ENCODE results near the gene ROR1.

The ROR1 gene

GRCh38 chr1:64038965-64039364, 265.1 kb downstream of the ROR1 start:
- no peak for DNase-seq

GRCh38 chr1:64039390-64039926, 265.6 kb downstream of the ROR1 start:
- no peak for DNase-seq

DNA sequence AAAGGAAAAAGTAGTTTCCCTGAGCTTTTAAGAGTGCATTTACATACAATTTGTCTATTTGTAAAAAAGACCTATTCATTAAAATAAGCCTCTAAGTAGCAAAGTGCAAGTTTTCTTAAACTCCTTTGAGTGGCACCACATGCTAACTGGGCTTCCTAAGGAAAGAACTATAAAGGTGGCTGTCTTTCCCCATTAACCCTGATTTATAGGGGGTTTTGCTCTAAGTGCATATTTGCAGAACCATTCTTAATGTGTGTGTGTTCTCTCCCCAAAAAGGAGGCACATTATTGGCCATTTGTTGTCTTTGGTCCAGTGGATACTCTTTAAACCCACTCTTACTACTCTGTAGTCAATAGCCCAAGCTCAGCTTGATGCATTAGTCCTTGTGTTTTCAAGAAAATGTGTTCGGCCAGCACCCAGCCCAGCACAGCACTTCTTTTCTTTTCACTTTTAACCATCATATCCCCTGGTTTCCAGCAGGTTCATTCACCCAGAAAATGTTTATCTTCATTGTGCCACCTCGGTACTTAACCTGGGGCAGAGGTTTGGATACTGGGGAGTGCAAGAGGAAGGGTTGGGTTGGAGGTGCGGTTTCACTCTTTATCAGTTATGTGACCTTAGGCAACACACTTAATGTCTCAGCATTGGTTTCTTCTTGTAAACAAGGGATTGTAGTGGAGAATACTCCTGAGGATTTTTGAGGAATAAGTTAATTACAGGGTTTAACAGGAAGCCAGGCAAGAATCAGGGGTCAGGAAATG, 267.7 kb downstream of the ROR1 start:
- DNase-seq = no peak

DNA sequence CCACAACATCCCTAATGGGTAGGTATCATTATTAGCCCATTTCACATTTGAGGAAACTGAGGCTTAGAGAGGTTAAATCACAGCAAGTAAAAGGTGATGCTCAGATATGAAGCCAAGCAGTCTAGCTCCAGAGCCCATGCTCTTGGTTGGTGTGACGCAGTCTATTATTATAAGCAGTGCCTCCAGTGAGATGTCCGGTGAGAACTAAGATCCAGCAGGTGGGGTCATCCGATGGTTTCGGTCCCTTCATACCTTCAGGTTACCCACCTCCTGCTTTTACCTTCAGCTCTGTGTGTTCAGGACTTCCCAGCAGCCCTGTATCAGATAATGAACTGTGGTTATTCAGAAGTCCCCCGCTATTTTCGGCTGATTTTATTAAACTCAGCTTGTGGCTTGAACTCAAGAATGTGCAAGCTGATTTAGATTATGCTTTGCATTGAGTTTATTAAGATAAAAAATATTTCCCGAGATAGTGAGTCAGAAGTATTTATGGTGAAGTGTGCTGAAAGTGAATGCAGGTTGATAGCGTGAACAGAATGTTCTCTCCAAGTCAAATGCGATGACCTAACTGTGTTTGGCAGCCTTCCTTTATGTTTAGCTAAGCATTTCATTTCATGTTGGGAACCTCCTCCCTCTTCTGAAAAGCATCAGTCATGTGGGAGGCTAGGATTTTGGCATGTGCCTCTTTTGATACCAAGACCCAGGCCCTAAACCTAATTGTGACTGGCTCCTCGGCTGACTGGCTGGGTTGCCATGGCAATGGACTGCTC, 268.7 kb downstream of the ROR1 start:
- DNase-seq = no peak

GRCh38 chr1:64043288-64043687, 269.5 kb downstream of the ROR1 start:
- no peak for DNase-seq

GRCh38 chr1:64043976-64044375, 270.2 kb downstream of the ROR1 start:
- DNase-seq = no peak

- DNase-seq = no peak
These were observed 272.4 kb downstream of the ROR1 start for GRCh38 chr1:64046243-64046642.

DNA sequence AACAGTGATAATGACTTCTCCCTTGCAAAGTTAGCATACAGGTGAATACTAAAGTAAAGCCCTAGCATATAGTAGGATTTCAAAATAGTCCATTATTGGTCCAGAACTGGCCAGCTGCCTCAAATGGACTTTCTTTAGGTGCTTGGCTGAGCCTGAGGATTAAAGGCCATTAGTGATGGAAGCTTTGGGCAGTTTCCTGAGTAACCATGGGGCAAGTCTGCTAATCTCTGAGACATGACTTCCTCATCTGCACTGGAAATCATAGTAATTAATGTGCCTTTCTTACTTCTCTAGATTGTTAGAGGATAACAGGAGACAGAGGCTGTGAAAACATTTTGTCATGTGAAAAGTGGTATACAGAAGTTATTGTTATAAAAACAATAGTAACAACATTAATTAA, 273.1 kb downstream of the ROR1 start:
- DNase-seq = no peak

GRCh38 chr1:64047549-64047996, 273.8 kb downstream of the ROR1 start:
- DNase-seq = no peak

DNA sequence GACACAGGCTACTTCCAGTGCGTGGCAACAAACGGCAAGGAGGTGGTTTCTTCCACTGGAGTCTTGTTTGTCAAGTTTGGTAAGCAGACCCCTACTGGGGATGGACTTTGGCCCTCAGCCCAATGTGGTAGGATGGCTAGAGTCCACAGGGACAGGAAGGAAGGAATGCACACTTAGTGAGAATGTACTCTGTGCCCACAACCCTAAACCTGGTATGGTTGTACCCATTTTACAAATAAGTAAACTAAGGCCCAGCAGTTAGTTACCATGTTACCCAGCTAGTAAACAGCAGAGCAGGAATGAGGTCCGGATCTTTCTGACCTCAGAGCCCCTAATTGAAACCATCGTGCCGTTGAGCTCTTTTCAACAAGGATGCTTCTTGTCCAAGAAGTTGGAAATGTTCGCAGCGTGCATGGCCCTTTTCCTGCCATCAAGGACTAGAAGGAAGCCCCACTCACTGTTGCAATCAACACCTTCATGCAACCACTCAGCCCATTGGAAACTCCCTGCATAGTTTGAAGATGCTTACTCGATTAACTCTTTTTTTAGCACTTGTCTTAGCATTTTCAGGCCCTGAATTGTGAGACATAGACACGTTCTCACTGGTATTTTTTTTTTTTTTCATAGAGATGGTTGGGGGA, 276.2 kb downstream of the ROR1 start:
- no peak for DNase-seq

DNA sequence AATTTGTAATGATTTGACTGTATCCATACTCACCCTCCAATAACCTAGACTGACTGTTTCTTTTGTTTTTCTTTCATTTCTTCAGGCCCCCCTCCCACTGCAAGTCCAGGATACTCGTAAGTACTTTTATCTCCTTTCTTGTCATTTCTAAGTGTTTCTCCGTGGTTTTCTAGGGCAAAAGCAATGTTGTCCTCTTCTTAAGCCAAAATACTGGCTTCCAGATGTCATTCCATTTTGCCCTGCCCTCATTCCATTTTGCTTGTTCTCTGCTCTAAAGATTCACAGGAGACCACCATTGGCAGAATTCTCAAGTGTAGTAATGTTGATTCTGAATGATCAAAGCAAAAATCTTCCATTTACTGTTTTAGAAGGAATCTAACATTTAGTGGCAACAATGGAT, 276.8 kb downstream of the ROR1 start:
- DNase-seq = no peak

DNA sequence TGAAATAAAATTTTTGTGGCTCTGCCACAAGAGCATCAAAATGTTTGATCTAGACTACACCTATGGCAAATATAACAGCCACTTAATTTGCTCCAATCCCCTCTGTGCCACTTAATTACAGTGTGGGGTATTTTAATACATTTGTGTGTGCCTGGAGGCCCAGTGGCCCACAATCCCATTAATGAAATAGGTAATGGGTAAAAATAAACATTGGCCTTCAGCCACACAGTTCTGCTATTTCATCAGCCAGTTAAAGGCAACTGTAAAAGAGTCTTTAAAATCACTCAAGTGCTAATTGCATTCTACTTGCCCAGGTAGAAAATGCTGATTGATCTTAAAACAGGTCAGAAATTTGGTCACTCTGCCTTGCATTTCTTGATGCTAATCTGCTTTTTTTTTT, 278.0 kb downstream of the ROR1 start:
- DNase-seq = no peak

DNA sequence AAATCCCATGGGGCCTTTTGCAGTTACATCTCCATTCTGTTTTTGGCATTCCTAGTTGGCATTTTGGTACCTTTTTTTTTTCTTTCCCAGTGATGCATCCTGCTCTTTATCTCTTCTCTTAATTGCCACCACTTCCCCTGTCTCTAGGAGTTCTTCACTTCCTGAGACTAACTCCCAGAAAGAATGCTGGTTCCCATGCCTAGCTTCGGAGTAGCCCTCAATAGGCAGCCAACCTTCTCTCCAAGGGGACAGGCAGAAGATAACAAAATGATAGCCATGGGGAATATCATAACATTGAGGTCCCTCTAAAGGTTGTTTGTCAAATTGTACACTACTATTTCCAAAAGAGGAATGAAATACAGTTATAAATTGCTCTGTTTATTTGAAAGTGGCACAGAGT, 279.0 kb downstream of the ROR1 start:
- no peak for DNase-seq

- no peak for DNase-seq
These were observed 281.5 kb downstream of the ROR1 start for GRCh38 chr1:64055310-64055709.

DNA sequence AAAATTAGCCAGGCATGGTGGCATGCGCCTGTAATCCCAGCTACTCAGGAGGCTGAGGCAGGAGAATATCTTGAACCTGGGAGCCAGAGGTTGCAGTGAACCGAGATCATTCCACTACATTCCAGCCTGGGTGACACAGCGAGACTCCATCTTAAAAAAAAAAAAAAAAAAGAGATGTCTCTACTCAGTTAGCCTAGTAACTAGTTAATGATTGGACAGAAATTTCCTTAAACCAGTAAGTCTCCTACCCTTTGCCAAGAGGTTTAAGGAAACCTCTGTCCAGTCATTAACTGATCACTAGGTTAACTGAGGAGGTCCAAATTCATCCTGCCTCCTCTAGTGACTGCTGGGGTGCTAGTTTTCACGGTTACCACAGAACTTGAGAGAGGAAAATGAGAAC, 285.7 kb downstream of the ROR1 start:
- no peak for DNase-seq

DNA sequence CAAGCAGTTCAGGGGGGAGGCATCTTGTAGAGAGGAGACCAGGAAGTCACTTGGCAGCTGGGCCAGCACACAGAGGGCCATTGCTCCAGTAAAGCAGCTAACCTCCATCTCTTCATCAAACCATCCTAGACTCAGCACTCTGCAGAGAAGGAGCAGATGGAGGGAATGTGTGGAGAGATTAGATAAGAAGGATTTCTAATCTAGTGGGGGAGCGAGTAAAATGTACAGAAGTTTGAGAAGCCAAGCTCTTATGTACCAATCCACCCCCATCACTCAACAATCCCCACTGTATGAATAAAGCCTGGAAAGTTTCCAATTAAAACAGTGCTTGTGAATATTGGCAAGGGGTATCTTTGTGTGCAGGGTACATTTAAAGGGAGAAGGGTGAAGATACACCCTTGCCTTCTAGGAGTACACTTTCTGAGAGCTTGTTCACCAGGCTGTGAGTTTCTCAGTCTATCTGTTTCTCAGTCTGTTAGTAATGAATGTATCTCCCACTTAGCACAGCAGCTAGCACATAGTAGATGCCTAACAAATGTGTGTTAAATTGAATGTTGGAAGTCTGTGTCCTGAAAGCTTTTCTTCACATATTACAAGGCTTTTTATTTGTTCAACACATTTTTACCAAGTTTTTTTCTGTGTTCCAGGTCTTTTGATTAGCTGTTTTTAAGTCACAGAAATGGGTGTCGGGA, 286.9 kb downstream of the ROR1 start:
- no peak for DNase-seq

DNA sequence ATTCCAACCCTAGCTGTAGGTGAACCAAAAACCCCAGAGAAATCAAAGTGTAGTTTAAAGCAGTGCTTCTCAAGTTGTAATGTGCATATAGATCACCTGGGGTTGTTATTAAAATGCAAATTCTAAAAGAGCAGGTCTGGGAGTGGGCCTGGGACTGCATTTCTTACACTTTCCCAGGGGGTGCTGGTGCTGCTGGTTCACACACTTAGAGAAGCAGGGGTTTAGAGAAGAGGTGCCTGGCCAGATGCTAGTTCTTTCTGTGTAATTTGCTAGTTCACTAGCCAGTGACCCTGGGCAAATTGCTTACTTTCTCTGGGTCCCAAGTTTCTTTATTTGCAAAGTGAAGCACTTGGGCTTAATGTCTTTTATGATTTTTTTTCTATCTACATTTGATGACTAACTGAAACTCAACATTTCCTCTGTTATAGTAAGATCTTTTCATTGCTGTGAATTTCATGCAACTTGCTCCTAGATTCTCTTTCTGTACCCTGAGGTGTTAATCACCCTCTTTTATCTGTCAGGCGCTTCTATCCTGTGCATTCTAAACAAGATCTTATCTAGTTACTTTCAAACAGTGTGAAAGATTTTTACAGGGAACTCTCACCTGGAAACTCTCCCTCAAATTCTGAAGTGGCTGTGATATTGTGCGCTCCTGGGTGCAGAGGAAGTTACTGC, 287.8 kb downstream of the ROR1 start:
- DNase-seq = no peak

- DNase-seq = no peak
These were observed 288.7 kb downstream of the ROR1 start for GRCh38 chr1:64062529-64062928.

DNA sequence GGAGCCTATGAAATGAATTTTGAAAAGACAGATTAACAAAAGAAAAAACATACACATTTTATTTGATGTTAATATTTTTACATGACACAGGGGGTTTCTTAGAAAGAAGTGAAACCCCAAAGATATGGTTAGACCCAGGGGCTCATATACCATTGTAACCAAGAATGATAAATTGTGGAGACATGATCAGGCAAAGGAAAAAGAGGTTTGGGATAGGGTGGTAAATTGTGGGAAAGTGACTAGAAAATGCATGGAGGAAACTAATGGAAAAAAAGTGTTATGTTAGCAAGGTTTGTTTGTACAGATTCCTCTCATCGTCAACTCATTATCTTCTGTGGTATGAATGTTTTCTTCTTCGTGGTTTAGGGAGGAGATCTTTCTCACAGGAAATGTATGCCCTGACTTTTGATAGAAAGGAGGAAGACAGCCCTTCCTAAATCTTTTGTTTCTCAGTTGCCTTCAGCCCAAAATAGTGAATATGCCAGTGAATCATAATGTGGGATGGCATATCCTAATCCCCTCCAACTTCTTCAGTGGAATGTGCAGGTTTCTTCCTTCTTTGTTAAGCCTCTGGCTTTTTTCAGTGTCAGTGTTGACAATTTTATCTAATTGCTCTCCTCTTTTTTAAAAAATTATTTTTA, 289.2 kb downstream of the ROR1 start:
- no peak for DNase-seq

DNA sequence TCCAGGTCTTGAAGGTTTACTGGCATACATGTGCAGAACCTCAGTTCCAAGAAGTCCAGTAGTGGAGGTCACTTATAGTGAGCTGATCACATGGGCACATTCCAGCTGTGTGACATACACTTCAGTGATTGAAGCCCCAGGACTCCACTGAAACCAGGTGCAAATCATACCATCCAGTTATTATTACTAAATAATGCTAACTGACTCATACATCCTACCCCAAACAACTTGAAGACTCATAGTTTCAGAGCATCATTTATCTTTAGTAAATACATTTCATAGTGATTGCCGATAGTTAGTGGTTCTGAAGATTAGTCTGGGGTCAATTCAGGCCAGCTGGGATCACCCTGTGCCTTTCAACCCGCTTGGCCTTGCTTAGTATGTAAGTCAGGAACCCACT, 291.8 kb downstream of the ROR1 start:
- no peak for DNase-seq

DNA sequence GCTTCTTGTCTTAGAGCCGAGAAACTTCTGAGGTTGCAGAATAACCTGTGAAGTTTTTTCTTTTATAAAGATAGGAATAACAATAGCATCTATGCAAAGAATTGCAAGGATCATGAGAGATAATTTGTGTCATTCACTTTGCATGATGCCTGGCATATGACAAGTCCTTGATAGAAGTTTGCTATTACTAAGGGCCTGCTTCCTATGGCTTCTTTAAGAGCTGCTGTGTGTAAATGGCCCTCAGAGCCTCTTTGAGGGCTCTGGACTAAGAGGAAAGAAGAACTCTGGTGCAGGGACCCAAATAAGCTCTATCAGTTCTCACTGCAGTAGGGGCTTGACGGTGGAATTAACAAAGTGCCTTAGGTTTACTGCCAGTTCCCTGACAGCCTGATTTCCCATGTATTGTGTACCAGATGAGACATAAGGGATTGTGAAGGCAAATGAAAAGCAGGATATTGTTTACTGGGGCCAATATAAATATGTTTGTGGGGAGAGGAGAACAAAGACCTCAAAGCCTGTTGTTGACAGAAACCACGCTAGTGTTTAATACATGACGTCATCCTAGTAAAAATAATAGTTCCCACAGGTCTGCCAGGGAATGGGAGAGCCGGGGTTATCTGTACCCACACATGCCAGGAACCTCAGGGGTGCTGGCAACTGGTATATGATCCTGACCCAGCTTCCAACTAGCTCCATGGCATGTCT, 298.4 kb downstream of the ROR1 start:
- no peak for DNase-seq

Data from activated effector memory CD4-positive, alpha-beta T cell treated with anti-CD3 and anti-CD28 coated beads, Interleukin-2, amount 50 U/mL, for 16 hours (primary cell).